Stimulated activated naive CD8-positive, alpha-beta T cell treated with anti-CD3 and anti-CD28 coated beads, Interleukin-15, Interleukin-2, amounts not matched to agents 100 U/mL and 50 U/mL, for 24 hours (primary cell): ENCODE data around the gene DYDC1.
A peak's percentile ranks its signal among the peaks of the same experiment; 100 is the strongest.
"Not testable (repeated sequence)": the region's sequence is repeated elsewhere in the genome, so short reads cannot be mapped to it uniquely, and the experiment has no call there.

ENCODE experiments used
- ATAC-seq: fragments of 150-1000 bp; cut with Tn5 transposase; one replicate; pipeline ENCODE4 v1.10.0; 2021
- DNase-seq: peaks from one replicate; pipeline ENCODE4 v3.0.0; 2021

The DYDC1 gene

GRCh38 chr10:80344276-80344675 lies 12.3 kb downstream of the DYDC1 start:
- no peak for ATAC-seq
- DNase-seq: no peak

GRCh38 chr10:80333983-80334382 lies 22.6 kb downstream of the DYDC1 start:
- DNase-seq (no peak), ATAC-seq (no peak)

- ATAC-seq: no peak
Measured at GRCh38 chr10:80324891-80325364, 31.6 kb downstream of the DYDC1 start.

GRCh38 chr10:80324086-80324485 lies 32.5 kb downstream of the DYDC1 start:
- peak; percentile 55 for ATAC-seq
- no peak for DNase-seq

More at GRCh38 chr10:80324891-80325364, 31.6 kb downstream of the DYDC1 start:
- DNase-seq: no peak

- DNase-seq: no peak
- ATAC-seq: no peak
Measured at GRCh38 chr10:80323311-80323710, 33.2 kb downstream of the DYDC1 start.

GRCh38 chr10:80322711-80323110 lies 33.8 kb downstream of the DYDC1 start:
- DNase-seq: no peak
- no peak for ATAC-seq

- DNase-seq: no peak
- ATAC-seq: no peak
Measured at GRCh38 chr10:80322158-80322557, 34.4 kb downstream of the DYDC1 start.

- ATAC-seq (no peak), DNase-seq (no peak)
Measured at GRCh38 chr10:80321183-80321582, 35.4 kb downstream of the DYDC1 start.

GRCh38 chr10:80320377-80320776 lies 36.2 kb downstream of the DYDC1 start:
- ATAC-seq: no peak
- DNase-seq: no peak

- ATAC-seq (no peak), DNase-seq (no peak)
Measured at GRCh38 chr10:80319725-80320290, 36.7 kb downstream of the DYDC1 start.

- DNase-seq: no peak
- no peak for ATAC-seq
Measured at GRCh38 chr10:80319318-80319717, 37.2 kb downstream of the DYDC1 start.

- DNase-seq (no peak), ATAC-seq (no peak)
Measured at GRCh38 chr10:80318742-80319141, 37.8 kb downstream of the DYDC1 start.

- DNase-seq (no peak), ATAC-seq (no peak)
Measured at GRCh38 chr10:80315391-80315790, 41.2 kb downstream of the DYDC1 start.

GRCh38 chr10:80313523-80313922 lies 43.0 kb downstream of the DYDC1 start:
- DNase-seq (no peak), ATAC-seq (no peak)

GRCh38 chr10:80305989-80306388 lies 50.6 kb downstream of the DYDC1 start:
- DNase-seq, ATAC-seq: not testable (repeated sequence)

- DNase-seq: no peak
Measured at GRCh38 chr10:80296942-80297341, 59.6 kb downstream of the DYDC1 start.

GRCh38 chr10:80292607-80293239 lies 63.8 kb downstream of the DYDC1 start:
- DNase-seq: no peak
- ATAC-seq: no peak

More at GRCh38 chr10:80296942-80297341, 59.6 kb downstream of the DYDC1 start:
- ATAC-seq: no peak

GRCh38 chr10:80290474-80291220 lies 65.9 kb downstream of the DYDC1 start:
- ATAC-seq: no peak
- no peak for DNase-seq

GRCh38 chr10:80289451-80290287 lies 66.9 kb downstream of the DYDC1 start, which contains the start of gene MAT1A:
Gene MAT1A, minus strand, starts transcription at chr10:80289658. Its CDS starts 235 bp downstream, at chr10:80289423.
- ATAC-seq (no peak), DNase-seq (no peak)

GRCh38 chr10:80288849-80289248 lies 67.7 kb downstream of the DYDC1 start:
- DNase-seq (no peak), ATAC-seq (no peak)
